Measurements from ENCODE around the gene GCSH.

Gene GCSH

GRCh38 chr16:81101702-81102101, 5.5 kb upstream of the GCSH start:
- no peak for DNase-seq (ENCODE audit: low spot score)

GRCh38 chr16:81099958-81100357, 3.8 kb upstream of the GCSH start:
- DNase-seq (ENCODE audit: low spot score) = no peak

GRCh38 chr16:81097230-81097629, 1.0 kb upstream of the GCSH start:
- no peak for DNase-seq (ENCODE audit: low spot score)

GRCh38 chr16:81096715-81097208, 567 bp upstream of the GCSH start:
- DNase-seq (ENCODE audit: low spot score) = no peak

GRCh38 chr16:81095653-81095952, 592 bp downstream of the GCSH start:
- DNase-seq (ENCODE audit: low spot score) = no peak

GRCh38 chr16:81094771-81095251, 1.4 kb downstream of the GCSH start:
- DNase-seq (ENCODE audit: low spot score) = no peak

GRCh38 chr16:81088836-81089235, 7.4 kb downstream of the GCSH start:
- DNase-seq (ENCODE audit: low spot score) = no peak

GRCh38 chr16:81081014-81081413, 15.2 kb downstream of the GCSH start:
- DNase-seq (ENCODE audit: low spot score) = no peak

- peak; percentile 28 for DNase-seq (ENCODE audit: low spot score)
Observed at GRCh38 chr16:81080233-81080632, 16.0 kb downstream of the GCSH start.

- peak; percentile 96 for DNase-seq (ENCODE audit: low spot score)
Observed at GRCh38 chr16:81077076-81077940, 18.9 kb downstream of the GCSH start, which contains the start of gene C16orf46. TSS of gene C16orf46 (minus strand) at chr16:81077238. CDS start at chr16:81063955, 13,283 bp downstream.

- no peak for DNase-seq (ENCODE audit: low spot score)
Observed at GRCh38 chr16:81076566-81077075, 19.6 kb downstream of the GCSH start.

- DNase-seq (ENCODE audit: low spot score) = no peak
Observed at GRCh38 chr16:81073560-81074330, 22.4 kb downstream of the GCSH start.

- DNase-seq (ENCODE audit: low spot score) = no peak
Observed at GRCh38 chr16:81071805-81072204, 24.4 kb downstream of the GCSH start.

GRCh38 chr16:81070979-81071378, 25.2 kb downstream of the GCSH start:
- DNase-seq (ENCODE audit: low spot score) = no peak

GRCh38 chr16:81069063-81069462, 27.1 kb downstream of the GCSH start:
- DNase-seq (ENCODE audit: low spot score) = no peak

- DNase-seq (ENCODE audit: low spot score) = no peak
Observed at GRCh38 chr16:81067166-81067565, 29.0 kb downstream of the GCSH start.

GRCh38 chr16:81066681-81067080, 29.5 kb downstream of the GCSH start:
- no peak for DNase-seq (ENCODE audit: low spot score)

- no peak for DNase-seq (ENCODE audit: low spot score)
Observed at GRCh38 chr16:81061871-81062608, 34.2 kb downstream of the GCSH start.

GRCh38 chr16:81061307-81061640, 34.9 kb downstream of the GCSH start:
- DNase-seq (ENCODE audit: low spot score) = no peak

- DNase-seq (ENCODE audit: low spot score) = no peak
Observed at GRCh38 chr16:81060576-81061306, 35.5 kb downstream of the GCSH start.

GRCh38 chr16:81053761-81054160, 42.4 kb downstream of the GCSH start:
- DNase-seq (ENCODE audit: low spot score) = no peak
